Lower leg skin (tissue), 3 donors: ENCODE data around the gene TCP11.

Experiments
- POLR2A ChIP-seq, 2 donors: fragments of 450-650 bp; IDR thresholded peaks; one replicate each; pipeline ENCODE4 v1.6.1; 2016 to 2017; ENCODE audit warnings: antibody characterized with exemption in 2 of 2, mild to moderate bottlenecking in 1 of 2, moderate library complexity in 1 of 2
- TF ChIP-seq, protein P1 (sequence below), 3 donors: fragments of 450-650 bp; IDR thresholded peaks; one replicate each; pipeline ENCODE4 v1.5.1; 2016; ENCODE audit warnings: antibody characterized with exemption in 3 of 3, mild to moderate bottlenecking in 3 of 3, moderate library complexity in 2 of 3

DNA sequence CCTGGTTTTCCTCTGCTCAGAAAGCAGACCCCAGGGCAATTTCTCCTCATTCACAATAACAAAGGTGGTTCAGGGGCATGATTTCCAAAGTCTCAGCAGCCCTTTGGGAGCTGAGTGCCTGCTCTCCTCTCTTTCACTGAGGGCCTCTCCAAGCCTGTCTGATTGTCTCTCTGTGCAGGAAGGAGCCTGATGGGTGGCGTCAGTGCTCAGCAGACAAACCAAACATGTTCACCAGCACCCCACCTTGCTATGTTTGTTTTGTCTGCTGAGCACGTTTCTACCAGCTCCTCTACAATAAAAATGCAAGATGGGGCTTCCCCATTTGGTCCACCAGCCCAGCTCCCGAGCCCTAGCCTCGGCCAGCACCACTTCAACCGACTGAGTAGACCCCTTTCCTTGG lies 25.4 kb upstream of the TCP11 start:
- TF ChIP-seq, protein P1, sequence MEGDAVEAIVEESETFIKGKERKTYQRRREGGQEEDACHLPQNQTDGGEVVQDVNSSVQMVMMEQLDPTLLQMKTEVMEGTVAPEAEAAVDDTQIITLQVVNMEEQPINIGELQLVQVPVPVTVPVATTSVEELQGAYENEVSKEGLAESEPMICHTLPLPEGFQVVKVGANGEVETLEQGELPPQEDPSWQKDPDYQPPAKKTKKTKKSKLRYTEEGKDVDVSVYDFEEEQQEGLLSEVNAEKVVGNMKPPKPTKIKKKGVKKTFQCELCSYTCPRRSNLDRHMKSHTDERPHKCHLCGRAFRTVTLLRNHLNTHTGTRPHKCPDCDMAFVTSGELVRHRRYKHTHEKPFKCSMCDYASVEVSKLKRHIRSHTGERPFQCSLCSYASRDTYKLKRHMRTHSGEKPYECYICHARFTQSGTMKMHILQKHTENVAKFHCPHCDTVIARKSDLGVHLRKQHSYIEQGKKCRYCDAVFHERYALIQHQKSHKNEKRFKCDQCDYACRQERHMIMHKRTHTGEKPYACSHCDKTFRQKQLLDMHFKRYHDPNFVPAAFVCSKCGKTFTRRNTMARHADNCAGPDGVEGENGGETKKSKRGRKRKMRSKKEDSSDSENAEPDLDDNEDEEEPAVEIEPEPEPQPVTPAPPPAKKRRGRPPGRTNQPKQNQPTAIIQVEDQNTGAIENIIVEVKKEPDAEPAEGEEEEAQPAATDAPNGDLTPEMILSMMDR (IDR thresholded peaks at IDR 0.05) = no peak
- TF ChIP-seq POLR2A (IDR thresholded peaks at IDR 0.05) = no peak
